Stimulated activated naive B cell treated with anti-CD40 and anti-IgM and Interleukin-4, amounts not matched to agents 10 μg/mL and 1 μg/mL and 100 μg/mL, for 72 hours (primary cell): ENCODE measurements around the gene MGAT4A.

Experiments used
- ATAC-seq, 2 donors: fragments of 150-1000 bp; cut with Tn5 transposase; replicated peaks; 2 replicates each; pipeline ENCODE4 v1.10.0; 2021; ENCODE audit warnings: moderate library complexity in 1 of 2
- DNase-seq: peaks from one replicate; pipeline ENCODE4 v3.0.0; 2021
- H3K27ac Mint-ChIP-seq: one replicate; pipeline ENCODE4 v1.8.0; 2022; ENCODE audit warnings: mild to moderate bottlenecking, mixed read lengths
- H3K27me3 Mint-ChIP-seq, 2 donors: one replicate each; pipeline ENCODE4 v1.8.0; 2022; ENCODE audit warnings: mixed read lengths in 2 of 2
- H3K36me3 Mint-ChIP-seq, 2 donors: one replicate each; pipeline ENCODE4 v1.8.0; 2022; ENCODE audit warnings: mixed read lengths in 2 of 2, mild to moderate bottlenecking in 1 of 2
- H3K4me1 Mint-ChIP-seq, 2 donors: one replicate each; pipeline ENCODE4 v1.8.0; 2022; ENCODE audit warnings: mixed read lengths in 2 of 2, mild to moderate bottlenecking in 1 of 2
- H3K4me3 Mint-ChIP-seq, 2 donors: one replicate each; pipeline ENCODE4 v1.8.0; 2022; ENCODE audit warnings: mild to moderate bottlenecking in 2 of 2, mixed read lengths in 2 of 2, moderate library complexity in 1 of 2
- H3K9me3 Mint-ChIP-seq, 2 donors: one replicate each; pipeline ENCODE4 v1.8.0; 2022; ENCODE audit warnings: mixed read lengths in 2 of 2, mild to moderate bottlenecking in 1 of 2

Gene MGAT4A

GRCh38 chr2:98592565-98592964, 138.4 kb downstream of the MGAT4A start:
- H3K27ac Mint-ChIP-seq: no peak overlapping the region
- H3K4me3 Mint-ChIP-seq: no peak overlapping the region
- H3K4me1 Mint-ChIP-seq: no peaks in the 10 kb centered on the region
- H3K27me3 Mint-ChIP-seq: no peaks in the 10 kb centered on the region
- ATAC-seq: no peak
- H3K36me3 Mint-ChIP-seq: peaks cover 21 to 46% of the 10 kb centered on the region in 2 donors
- peaks cover 5 to 6% of the 10 kb centered on the region in 2 donors for H3K9me3 Mint-ChIP-seq
- DNase-seq: no peak

GRCh38 chr2:98589489-98589888, 141.4 kb downstream of the MGAT4A start:
- DNase-seq (no peak), ATAC-seq (no peak)
- H3K9me3 Mint-ChIP-seq: peaks cover 5 to 6% of the 10 kb centered on the region in 2 donors
- H3K4me1 Mint-ChIP-seq: no peaks in the 10 kb centered on the region
- H3K27ac Mint-ChIP-seq: no peak overlapping the region
- no peak overlapping the region for H3K4me3 Mint-ChIP-seq
- no peaks in the 10 kb centered on the region for H3K27me3 Mint-ChIP-seq
- H3K36me3 Mint-ChIP-seq: peaks cover 18 to 40% of the 10 kb centered on the region in 2 donors

- peaks cover 4% of the 10 kb centered on the region in 2 donors for H3K9me3 Mint-ChIP-seq
- DNase-seq: no peak
- no peak overlapping the region for H3K4me3 Mint-ChIP-seq
- ATAC-seq: no peak
- H3K27me3 Mint-ChIP-seq: no peaks in the 10 kb centered on the region
- H3K4me1 Mint-ChIP-seq: no peaks in the 10 kb centered on the region
- peaks cover 17 to 42% of the 10 kb centered on the region in 2 donors for H3K36me3 Mint-ChIP-seq
- peak overlapping the region; percentile 17 for H3K27ac Mint-ChIP-seq
These were observed 142.0 kb downstream of the MGAT4A start for GRCh38 chr2:98588880-98589431.

GRCh38 chr2:98586551-98587140, 144.3 kb downstream of the MGAT4A start:
- ATAC-seq: no peak
- H3K27me3 Mint-ChIP-seq: no peaks in the 10 kb centered on the region

GRCh38 chr2:98585386-98585785, 145.5 kb downstream of the MGAT4A start:
- Mint-ChIP-seq H3K4me1 (peaks cover 7 to 13% of the 10 kb centered on the region in 2 donors), H3K27me3 (no peaks in the 10 kb centered on the region), H3K4me3 (no peak overlapping the region), H3K27ac (no peak overlapping the region), H3K9me3 (no peaks in the 10 kb centered on the region), H3K36me3 (peaks cover 12 to 31% of the 10 kb centered on the region in 2 donors)
- DNase-seq: no peak
- ATAC-seq: no peak

More at GRCh38 chr2:98586551-98587140, 144.3 kb downstream of the MGAT4A start:
- peaks cover 0 to under 1% of the 10 kb centered on the region in 2 donors for H3K4me1 Mint-ChIP-seq
- peaks cover 16 to 43% of the 10 kb centered on the region in 2 donors for H3K36me3 Mint-ChIP-seq
- DNase-seq: no peak
- no peaks in the 10 kb centered on the region for H3K9me3 Mint-ChIP-seq
- no peak overlapping the region for H3K27ac Mint-ChIP-seq
- H3K4me3 Mint-ChIP-seq: no peak overlapping the region

- no peak overlapping the region for H3K4me3 Mint-ChIP-seq
- no peaks in the 10 kb centered on the region for H3K27me3 Mint-ChIP-seq
- peaks cover 12 to 36% of the 10 kb centered on the region in 2 donors for H3K36me3 Mint-ChIP-seq
- no peaks in the 10 kb centered on the region for H3K9me3 Mint-ChIP-seq
- peaks cover 7 to 14% of the 10 kb centered on the region in 2 donors for H3K4me1 Mint-ChIP-seq
- DNase-seq (no peak), ATAC-seq (no peak)
- H3K27ac Mint-ChIP-seq: no peak overlapping the region
These were observed 146.9 kb downstream of the MGAT4A start for GRCh38 chr2:98583816-98584618.

- DNase-seq (no peak), ATAC-seq (no peak)
- no peaks in the 10 kb centered on the region for H3K9me3 Mint-ChIP-seq
- no peak overlapping the region for H3K4me3 Mint-ChIP-seq
- H3K36me3 Mint-ChIP-seq: peaks cover 12 to 41% of the 10 kb centered on the region in 2 donors
- no peak overlapping the region for H3K27ac Mint-ChIP-seq
- no peaks in the 10 kb centered on the region for H3K27me3 Mint-ChIP-seq
- peaks cover 7 to 14% of the 10 kb centered on the region in 2 donors for H3K4me1 Mint-ChIP-seq
These were observed 147.7 kb downstream of the MGAT4A start for GRCh38 chr2:98583276-98583675.

GRCh38 chr2:98582523-98582922, 148.4 kb downstream of the MGAT4A start:
- Mint-ChIP-seq H3K4me3 (no peak overlapping the region), H3K36me3 (peaks cover 17 to 49% of the 10 kb centered on the region in 2 donors), H3K9me3 (no peaks in the 10 kb centered on the region), H3K27me3 (no peaks in the 10 kb centered on the region), H3K4me1 (peaks cover 7 to 14% of the 10 kb centered on the region in 2 donors), H3K27ac (no peak overlapping the region)
- no peak for ATAC-seq
- no peak for DNase-seq

- peaks cover 17 to 53% of the 10 kb centered on the region in 2 donors for H3K36me3 Mint-ChIP-seq
- no peaks in the 10 kb centered on the region for H3K27me3 Mint-ChIP-seq
- peaks cover 7 to 14% of the 10 kb centered on the region in 2 donors for H3K4me1 Mint-ChIP-seq
- no peaks in the 10 kb centered on the region for H3K9me3 Mint-ChIP-seq
- no peak overlapping the region for H3K4me3 Mint-ChIP-seq
- ATAC-seq (peak; percentile 53 to 68), DNase-seq (no peak)
- no peak overlapping the region for H3K27ac Mint-ChIP-seq
These were observed 150.2 kb downstream of the MGAT4A start for GRCh38 chr2:98580656-98581284.

- no peak for DNase-seq
- Mint-ChIP-seq H3K9me3 (no peaks in the 10 kb centered on the region), H3K4me1 (peaks cover 7 to 14% of the 10 kb centered on the region in 2 donors), H3K36me3 (peaks cover 17 to 53% of the 10 kb centered on the region in 2 donors), H3K27me3 (no peaks in the 10 kb centered on the region), H3K27ac (no peak overlapping the region), H3K4me3 (no peak overlapping the region)
- no peak for ATAC-seq
These were observed 151.0 kb downstream of the MGAT4A start for GRCh38 chr2:98579926-98580325.

GRCh38 chr2:98578231-98578630, 152.7 kb downstream of the MGAT4A start:
- Mint-ChIP-seq H3K4me1 (peaks cover 7 to 14% of the 10 kb centered on the region in 2 donors), H3K27ac (no peak overlapping the region), H3K4me3 (no peak overlapping the region), H3K9me3 (no peaks in the 10 kb centered on the region), H3K36me3 (peaks cover 22 to 50% of the 10 kb centered on the region in 2 donors), H3K27me3 (no peaks in the 10 kb centered on the region)
- DNase-seq: no peak
- ATAC-seq: no peak

GRCh38 chr2:98577313-98577712, 153.6 kb downstream of the MGAT4A start:
- Mint-ChIP-seq H3K27ac (no peak overlapping the region), H3K9me3 (no peaks in the 10 kb centered on the region)

GRCh38 chr2:98576666-98577312, 154.1 kb downstream of the MGAT4A start:
- no peak for DNase-seq
- peaks cover 7 to 14% of the 10 kb centered on the region in 2 donors for H3K4me1 Mint-ChIP-seq
- H3K27ac Mint-ChIP-seq: no peak overlapping the region
- H3K27me3 Mint-ChIP-seq: no peaks in the 10 kb centered on the region
- H3K4me3 Mint-ChIP-seq: no peak overlapping the region
- ATAC-seq: no peak
- H3K36me3 Mint-ChIP-seq: peaks cover 18 to 47% of the 10 kb centered on the region in 2 donors
- no peaks in the 10 kb centered on the region for H3K9me3 Mint-ChIP-seq

More at GRCh38 chr2:98577313-98577712, 153.6 kb downstream of the MGAT4A start:
- no peak for ATAC-seq
- H3K27me3 Mint-ChIP-seq: no peaks in the 10 kb centered on the region
- H3K4me3 Mint-ChIP-seq: no peak overlapping the region
- DNase-seq: no peak
- peaks cover 20 to 51% of the 10 kb centered on the region in 2 donors for H3K36me3 Mint-ChIP-seq
- peaks cover 7 to 14% of the 10 kb centered on the region in 2 donors for H3K4me1 Mint-ChIP-seq

GRCh38 chr2:98573426-98573825, 157.5 kb downstream of the MGAT4A start:
- Mint-ChIP-seq H3K9me3 (no peaks in the 10 kb centered on the region), H3K27me3 (no peaks in the 10 kb centered on the region), H3K36me3 (peaks cover 37 to 59% of the 10 kb centered on the region in 2 donors), H3K4me1 (no peaks in the 10 kb centered on the region), H3K4me3 (no peak overlapping the region), H3K27ac (no peak overlapping the region)
- no peak for DNase-seq
- no peak for ATAC-seq
